ENCODE results near the gene BBS7. TPM values are rescaled to one million over a fixed set of nuclear protein-coding genes. Genes with fewer than 3 reads are reported as not detected.

Gene BBS7
- total and polyA plus RNA-seq, 10 of the 15 experiments (the other 5 are each of a cell fraction or from before 2014, with no cell fraction given), result 5.2 to 15.2 (median 9.0) TPM

- in situ Hi-C loops (cut with MboI), result no loop called here
- POLR2A ChIA-PET, result interaction anchor here (0.9 to 1.6 kb wide), 5 partner anchors 11 to 17 kb away, joined by 3 to 5 read pairs (median 5); partner anchors contain the start of gene EXOSC9
- H3K9me3 ChIP-seq (replicated peaks; ENCODE audit: control insufficient read depth, insufficient read depth, low read length), result no peaks in the 10 kb centered on the region
- TF ChIP-seq, protein P1, sequence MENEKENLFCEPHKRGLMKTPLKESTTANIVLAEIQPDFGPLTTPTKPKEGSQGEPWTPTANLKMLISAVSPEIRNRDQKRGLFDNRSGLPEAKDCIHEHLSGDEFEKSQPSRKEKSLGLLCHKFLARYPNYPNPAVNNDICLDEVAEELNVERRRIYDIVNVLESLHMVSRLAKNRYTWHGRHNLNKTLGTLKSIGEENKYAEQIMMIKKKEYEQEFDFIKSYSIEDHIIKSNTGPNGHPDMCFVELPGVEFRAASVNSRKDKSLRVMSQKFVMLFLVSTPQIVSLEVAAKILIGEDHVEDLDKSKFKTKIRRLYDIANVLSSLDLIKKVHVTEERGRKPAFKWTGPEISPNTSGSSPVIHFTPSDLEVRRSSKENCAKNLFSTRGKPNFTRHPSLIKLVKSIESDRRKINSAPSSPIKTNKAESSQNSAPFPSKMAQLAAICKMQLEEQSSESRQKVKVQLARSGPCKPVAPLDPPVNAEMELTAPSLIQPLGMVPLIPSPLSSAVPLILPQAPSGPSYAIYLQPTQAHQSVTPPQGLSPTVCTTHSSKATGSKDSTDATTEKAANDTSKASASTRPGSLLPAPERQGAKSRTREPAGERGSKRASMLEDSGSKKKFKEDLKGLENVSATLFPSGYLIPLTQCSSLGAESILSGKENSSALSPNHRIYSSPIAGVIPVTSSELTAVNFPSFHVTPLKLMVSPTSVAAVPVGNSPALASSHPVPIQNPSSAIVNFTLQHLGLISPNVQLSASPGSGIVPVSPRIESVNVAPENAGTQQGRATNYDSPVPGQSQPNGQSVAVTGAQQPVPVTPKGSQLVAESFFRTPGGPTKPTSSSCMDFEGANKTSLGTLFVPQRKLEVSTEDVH (IDR thresholded peaks at IDR 0.05; ENCODE audit: low read depth, partially characterized antibody), result no peak
- TF ChIP-seq, protein P2, sequence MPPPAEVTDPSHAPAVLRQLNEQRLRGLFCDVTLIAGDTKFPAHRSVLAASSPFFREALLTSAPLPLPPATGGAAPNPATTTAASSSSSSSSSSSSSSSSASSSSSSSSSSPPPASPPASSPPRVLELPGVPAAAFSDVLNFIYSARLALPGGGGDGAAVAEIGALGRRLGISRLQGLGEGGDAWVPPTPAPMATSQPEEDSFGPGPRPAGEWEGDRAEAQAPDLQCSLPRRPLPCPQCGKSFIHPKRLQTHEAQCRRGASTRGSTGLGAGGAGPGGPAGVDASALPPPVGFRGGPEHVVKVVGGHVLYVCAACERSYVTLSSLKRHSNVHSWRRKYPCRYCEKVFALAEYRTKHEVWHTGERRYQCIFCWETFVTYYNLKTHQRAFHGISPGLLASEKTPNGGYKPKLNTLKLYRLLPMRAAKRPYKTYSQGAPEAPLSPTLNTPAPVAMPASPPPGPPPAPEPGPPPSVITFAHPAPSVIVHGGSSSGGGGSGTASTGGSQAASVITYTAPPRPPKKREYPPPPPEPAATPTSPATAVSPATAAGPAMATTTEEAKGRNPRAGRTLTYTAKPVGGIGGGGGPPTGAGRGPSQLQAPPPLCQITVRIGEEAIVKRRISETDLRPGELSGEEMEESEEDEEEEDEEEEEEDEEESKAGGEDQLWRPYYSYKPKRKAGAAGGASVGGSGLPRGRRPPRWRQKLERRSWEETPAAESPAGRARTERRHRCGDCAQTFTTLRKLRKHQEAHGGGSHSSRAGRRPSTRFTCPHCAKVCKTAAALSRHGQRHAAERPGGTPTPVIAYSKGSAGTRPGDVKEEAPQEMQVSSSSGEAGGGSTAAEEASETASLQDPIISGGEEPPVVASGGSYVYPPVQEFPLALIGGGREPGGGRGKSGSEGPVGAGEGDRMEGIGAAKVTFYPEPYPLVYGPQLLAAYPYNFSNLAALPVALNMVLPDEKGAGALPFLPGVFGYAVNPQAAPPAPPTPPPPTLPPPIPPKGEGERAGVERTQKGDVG (CRISPR knock-in tag; IDR thresholded peaks at IDR 0.05), result no peak
- no peak for TF ChIP-seq SIN3A (IDR thresholded peaks at IDR 0.05; ENCODE audit: low read depth, low read length)
- TF ChIP-seq BCLAF1 (IDR thresholded peaks at IDR 0.05), result no peak
- TF ChIP-seq, protein P3, sequence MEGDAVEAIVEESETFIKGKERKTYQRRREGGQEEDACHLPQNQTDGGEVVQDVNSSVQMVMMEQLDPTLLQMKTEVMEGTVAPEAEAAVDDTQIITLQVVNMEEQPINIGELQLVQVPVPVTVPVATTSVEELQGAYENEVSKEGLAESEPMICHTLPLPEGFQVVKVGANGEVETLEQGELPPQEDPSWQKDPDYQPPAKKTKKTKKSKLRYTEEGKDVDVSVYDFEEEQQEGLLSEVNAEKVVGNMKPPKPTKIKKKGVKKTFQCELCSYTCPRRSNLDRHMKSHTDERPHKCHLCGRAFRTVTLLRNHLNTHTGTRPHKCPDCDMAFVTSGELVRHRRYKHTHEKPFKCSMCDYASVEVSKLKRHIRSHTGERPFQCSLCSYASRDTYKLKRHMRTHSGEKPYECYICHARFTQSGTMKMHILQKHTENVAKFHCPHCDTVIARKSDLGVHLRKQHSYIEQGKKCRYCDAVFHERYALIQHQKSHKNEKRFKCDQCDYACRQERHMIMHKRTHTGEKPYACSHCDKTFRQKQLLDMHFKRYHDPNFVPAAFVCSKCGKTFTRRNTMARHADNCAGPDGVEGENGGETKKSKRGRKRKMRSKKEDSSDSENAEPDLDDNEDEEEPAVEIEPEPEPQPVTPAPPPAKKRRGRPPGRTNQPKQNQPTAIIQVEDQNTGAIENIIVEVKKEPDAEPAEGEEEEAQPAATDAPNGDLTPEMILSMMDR (IDR thresholded peaks at IDR 0.05 in 2 of 3, conservative IDR thresholded peaks at IDR 0.05 in 1 of 3; ENCODE audit: control insufficient read depth in 2 of 3, extremely low read depth in 1 of 3, insufficient read depth in 1 of 3, low read depth in 3 of 3, low read length in 3 of 3), result no peak
- no peak for TF ChIP-seq ZNF217 (IDR thresholded peaks at IDR 0.05)
- TF ChIP-seq SREBF2 (IDR thresholded peaks at IDR 0.05; ENCODE audit: low read length), result no peak
- TF ChIP-seq, protein P4, sequence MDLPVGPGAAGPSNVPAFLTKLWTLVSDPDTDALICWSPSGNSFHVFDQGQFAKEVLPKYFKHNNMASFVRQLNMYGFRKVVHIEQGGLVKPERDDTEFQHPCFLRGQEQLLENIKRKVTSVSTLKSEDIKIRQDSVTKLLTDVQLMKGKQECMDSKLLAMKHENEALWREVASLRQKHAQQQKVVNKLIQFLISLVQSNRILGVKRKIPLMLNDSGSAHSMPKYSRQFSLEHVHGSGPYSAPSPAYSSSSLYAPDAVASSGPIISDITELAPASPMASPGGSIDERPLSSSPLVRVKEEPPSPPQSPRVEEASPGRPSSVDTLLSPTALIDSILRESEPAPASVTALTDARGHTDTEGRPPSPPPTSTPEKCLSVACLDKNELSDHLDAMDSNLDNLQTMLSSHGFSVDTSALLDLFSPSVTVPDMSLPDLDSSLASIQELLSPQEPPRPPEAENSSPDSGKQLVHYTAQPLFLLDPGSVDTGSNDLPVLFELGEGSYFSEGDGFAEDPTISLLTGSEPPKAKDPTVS (IDR thresholded peaks at IDR 0.05; ENCODE audit: low read depth, low read length), result no peak
Measured at GRCh38 chr4:121789960-121790829, 80.1 kb downstream of the BBS7 start.

More at GRCh38 chr4:121789960-121790829, 80.1 kb downstream of the BBS7 start:
- Histone ChIP-seq H3K4me1 (ENCODE audit: control insufficient read depth, insufficient read depth, low read length) (peaks cover 22% of the 10 kb centered on the region), H3K79me2 (ENCODE audit: control insufficient read depth, insufficient read depth, low read length) (no peaks in the 10 kb centered on the region), H3K4me3 (no peak overlapping the region), H3K27ac (ENCODE audit: control insufficient read depth, insufficient read depth) (no peak overlapping the region), H3K9ac (ENCODE audit: control insufficient read depth, insufficient read depth, low read length) (no peak overlapping the region), H2AFZ (ENCODE audit: control insufficient read depth, low read depth, low read length) (no peak overlapping the region), H4K20me1 (ENCODE audit: control insufficient read depth, insufficient read depth) (no peaks in the 10 kb centered on the region), H3K4me2 (ENCODE audit: control insufficient read depth, insufficient read depth) (no peak overlapping the region), H3K36me3 (ENCODE audit: control insufficient read depth in 2 of 2, insufficient read depth in 2 of 2, low read length in 1 of 2) (no peaks in the 10 kb centered on the region), H3K27me3 (replicated peaks in 1 of 2; ENCODE audit: control insufficient read depth in 2 of 2, insufficient read depth in 2 of 2, low read length in 1 of 2) (no peaks in the 10 kb centered on the region)
- 75% methylated on average over 3 of the region's 3 CpGs for WGBS (ENCODE audit: insufficient coverage, insufficient replicate concordance, low lambda C conversion rate, missing lambda C conversion rate)
- ATAC-seq (no peak), DNase-seq (ENCODE audit: low read depth, low spot score) (no peak), FAIRE-seq (no peak)
- intact Hi-C loops (cut with micrococcal nuclease; ENCODE audit: unreplicated experiment), result no loop called here
- RAD21 ChIA-PET (ENCODE audit: unreplicated experiment), result no interaction called here
- CTCF ChIA-PET, result interaction anchor here (1.9 kb wide), 1 partner anchor 12 kb away, joined by 7 read pairs; no protein-coding TSS in a partner anchor
- SMC1A ChIA-PET (ENCODE audit: uncharacterized antibody, unreplicated experiment), result interaction anchor here (1.0 to 2.2 kb wide), 6 partner anchors 9 to 40 kb away, joined by 3 to 11 read pairs (median 4); partner anchors contain the start of gene EXOSC9
- BruUV-seq (replicated peaks), result no TSS peak
